ENCODE data around the gene ZNF474. TPM values are rescaled to one million over a fixed set of nuclear protein-coding genes. Genes with fewer than 3 reads are reported as not detected.

Gene ZNF474
- total RNA-seq, 3 donors from 2014 or later: 0.28 to 0.61 TPM; not detected in 1

DNA sequence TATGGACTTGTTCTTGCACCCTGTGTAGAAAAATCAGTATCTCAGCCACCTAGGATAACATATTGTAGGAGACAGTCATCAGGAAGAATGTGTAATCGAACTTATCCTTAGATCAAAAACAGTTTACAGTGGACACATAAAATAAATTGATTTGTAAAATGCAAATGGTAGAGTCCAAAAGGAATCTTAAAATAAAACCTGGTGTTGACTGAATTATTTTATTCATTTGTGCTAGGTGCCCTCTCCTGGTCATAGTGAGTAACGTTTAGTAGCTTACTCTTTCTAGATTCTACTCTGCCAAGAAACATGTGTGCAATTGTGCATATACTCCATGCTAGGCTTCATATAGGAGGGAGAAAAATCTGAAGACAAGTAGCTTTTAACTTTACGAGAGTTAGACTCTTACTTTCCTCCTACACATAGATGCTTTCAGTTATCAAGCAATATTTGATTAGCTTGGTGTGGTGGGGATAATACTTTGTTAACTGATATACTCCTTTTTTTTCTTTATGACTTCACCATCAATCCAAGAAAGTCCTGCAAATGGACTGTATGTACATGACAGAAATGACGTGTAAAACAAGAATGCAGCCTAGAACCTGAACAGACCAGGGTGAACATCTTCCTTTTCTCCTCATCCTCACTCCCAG is 27.6 kb upstream of the ZNF474 start:
- H3K9me3 ChIP-seq: no peaks in the 10 kb centered on the region
- DNase-seq (peak in 1 of 3 donors; percentile 14), ATAC-seq (peak; percentile 58)
- no peaks in the 10 kb centered on the region for H3K4me1 ChIP-seq (ENCODE audit: low read depth)
- no peak overlapping the region for H3K4me3 ChIP-seq
- TF ChIP-seq, protein P1, sequence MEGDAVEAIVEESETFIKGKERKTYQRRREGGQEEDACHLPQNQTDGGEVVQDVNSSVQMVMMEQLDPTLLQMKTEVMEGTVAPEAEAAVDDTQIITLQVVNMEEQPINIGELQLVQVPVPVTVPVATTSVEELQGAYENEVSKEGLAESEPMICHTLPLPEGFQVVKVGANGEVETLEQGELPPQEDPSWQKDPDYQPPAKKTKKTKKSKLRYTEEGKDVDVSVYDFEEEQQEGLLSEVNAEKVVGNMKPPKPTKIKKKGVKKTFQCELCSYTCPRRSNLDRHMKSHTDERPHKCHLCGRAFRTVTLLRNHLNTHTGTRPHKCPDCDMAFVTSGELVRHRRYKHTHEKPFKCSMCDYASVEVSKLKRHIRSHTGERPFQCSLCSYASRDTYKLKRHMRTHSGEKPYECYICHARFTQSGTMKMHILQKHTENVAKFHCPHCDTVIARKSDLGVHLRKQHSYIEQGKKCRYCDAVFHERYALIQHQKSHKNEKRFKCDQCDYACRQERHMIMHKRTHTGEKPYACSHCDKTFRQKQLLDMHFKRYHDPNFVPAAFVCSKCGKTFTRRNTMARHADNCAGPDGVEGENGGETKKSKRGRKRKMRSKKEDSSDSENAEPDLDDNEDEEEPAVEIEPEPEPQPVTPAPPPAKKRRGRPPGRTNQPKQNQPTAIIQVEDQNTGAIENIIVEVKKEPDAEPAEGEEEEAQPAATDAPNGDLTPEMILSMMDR (IDR thresholded peaks at IDR 0.05): peak; percentile 19
- intact Hi-C loops (cut with DNase I, micrococcal nuclease): no loop called here
- no peaks in the 10 kb centered on the region for H3K36me3 ChIP-seq (ENCODE audit: low read depth)

DNA sequence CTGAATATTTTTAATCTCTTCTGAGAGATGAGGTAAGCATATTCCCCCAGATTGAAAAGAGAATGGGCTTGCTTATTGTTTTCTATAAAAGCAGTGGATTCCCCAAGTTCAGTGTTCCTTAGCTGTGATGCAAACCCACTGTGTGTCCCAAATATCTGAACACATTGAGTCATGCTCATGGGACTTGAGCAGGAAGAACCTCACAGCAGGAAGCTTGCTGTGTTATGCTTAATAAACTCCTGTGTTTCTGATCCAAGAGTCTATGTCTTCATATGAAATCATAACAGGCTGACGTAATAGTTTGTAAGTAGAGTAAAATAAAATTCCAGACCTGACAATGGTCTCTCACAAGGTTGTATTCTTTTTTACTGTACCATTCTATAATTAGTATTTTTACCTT is 26.5 kb upstream of the ZNF474 start:
- ATAC-seq: no peak
- Histone ChIP-seq H3K4me1 (ENCODE audit: low read depth) (no peaks in the 10 kb centered on the region), H3K4me3 (no peak overlapping the region), H3K9me3 (no peaks in the 10 kb centered on the region), H3K36me3 (ENCODE audit: low read depth) (no peaks in the 10 kb centered on the region)
- no peak for DNase-seq
- TF ChIP-seq, protein P1 (IDR thresholded peaks at IDR 0.05): no peak
- intact Hi-C loops (cut with DNase I, micrococcal nuclease): no loop called here

DNA sequence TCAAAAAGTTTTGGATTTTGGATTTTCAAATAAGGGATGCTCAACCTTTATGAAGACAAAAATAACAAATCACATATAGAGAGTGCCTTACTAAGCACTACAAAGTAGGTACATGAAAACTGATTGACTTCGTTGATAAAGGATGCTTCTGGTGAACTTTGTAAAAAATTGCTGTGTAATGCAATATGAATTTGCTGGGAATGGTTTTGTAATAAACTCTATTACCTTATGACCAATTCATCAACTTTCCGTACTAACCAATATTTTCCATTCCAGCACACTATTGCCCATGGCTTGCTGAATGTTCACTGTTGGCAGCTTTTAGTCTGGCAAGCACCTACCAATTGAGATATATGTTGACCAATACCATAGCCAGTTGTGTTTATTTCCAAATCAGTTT is 23.4 kb upstream of the ZNF474 start:
- no peak for ATAC-seq
- intact Hi-C loops (cut with DNase I, micrococcal nuclease): no loop called here
- no peaks in the 10 kb centered on the region for H3K9me3 ChIP-seq
- no peaks in the 10 kb centered on the region for H3K36me3 ChIP-seq (ENCODE audit: low read depth)
- DNase-seq: no peak
- TF ChIP-seq, protein P1 (IDR thresholded peaks at IDR 0.05): no peak
- H3K4me3 ChIP-seq: no peak overlapping the region
- no peaks in the 10 kb centered on the region for H3K4me1 ChIP-seq (ENCODE audit: low read depth)

DNA sequence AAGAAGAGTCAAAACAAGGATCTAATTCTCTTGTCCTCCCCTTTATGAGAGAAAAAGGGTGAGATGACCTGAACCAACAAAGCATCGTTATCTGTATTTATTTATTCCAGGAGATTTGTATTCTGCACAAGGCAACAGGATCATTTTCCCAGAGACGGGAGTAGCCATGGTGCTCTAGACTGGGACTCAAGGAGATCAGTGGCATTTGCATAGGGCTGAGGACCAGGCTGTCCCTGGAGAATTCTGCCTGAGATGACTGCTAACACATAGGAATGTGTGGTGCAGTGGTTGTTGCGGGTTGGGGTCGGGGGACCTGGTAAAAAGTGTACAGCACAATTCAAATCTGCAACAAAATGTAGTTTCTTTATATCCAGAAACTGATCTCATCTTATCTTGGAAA is 22.3 kb upstream of the ZNF474 start:
- Histone ChIP-seq H3K36me3 (ENCODE audit: low read depth) (no peaks in the 10 kb centered on the region), H3K4me1 (ENCODE audit: low read depth) (no peaks in the 10 kb centered on the region), H3K4me3 (no peak overlapping the region), H3K9me3 (no peaks in the 10 kb centered on the region)
- DNase-seq (no peak), ATAC-seq (no peak)
- intact Hi-C loops (cut with DNase I, micrococcal nuclease): no loop called here
- TF ChIP-seq, protein P1 (IDR thresholded peaks at IDR 0.05): no peak

DNA sequence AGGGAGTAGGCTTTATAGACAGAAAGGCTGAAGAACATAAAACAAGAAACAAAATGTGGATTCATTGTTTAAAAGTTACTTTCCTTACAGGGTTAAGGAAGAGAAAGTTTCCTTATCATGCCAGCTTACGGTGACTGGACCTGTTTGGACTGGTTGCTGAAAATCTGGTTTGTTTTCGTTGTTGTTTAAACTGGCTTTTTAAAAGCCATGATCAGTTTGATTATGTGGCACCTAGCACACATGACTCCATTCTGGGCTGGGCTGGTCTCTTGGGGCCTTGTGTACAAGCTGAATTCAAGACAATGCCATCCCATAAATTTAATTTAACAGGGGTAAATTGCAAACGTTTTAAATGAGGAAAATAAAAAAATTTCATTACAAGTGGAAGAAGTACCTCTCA is 18.4 kb upstream of the ZNF474 start:
- no peaks in the 10 kb centered on the region for H3K4me1 ChIP-seq (ENCODE audit: low read depth)
- DNase-seq (no peak), ATAC-seq (peak; percentile 31)
- no peaks in the 10 kb centered on the region for H3K9me3 ChIP-seq
- no peaks in the 10 kb centered on the region for H3K36me3 ChIP-seq (ENCODE audit: low read depth)
- intact Hi-C loops (cut with DNase I, micrococcal nuclease): no loop called here
- TF ChIP-seq, protein P1 (IDR thresholded peaks at IDR 0.05): no peak
- H3K4me3 ChIP-seq: no peak overlapping the region

DNA sequence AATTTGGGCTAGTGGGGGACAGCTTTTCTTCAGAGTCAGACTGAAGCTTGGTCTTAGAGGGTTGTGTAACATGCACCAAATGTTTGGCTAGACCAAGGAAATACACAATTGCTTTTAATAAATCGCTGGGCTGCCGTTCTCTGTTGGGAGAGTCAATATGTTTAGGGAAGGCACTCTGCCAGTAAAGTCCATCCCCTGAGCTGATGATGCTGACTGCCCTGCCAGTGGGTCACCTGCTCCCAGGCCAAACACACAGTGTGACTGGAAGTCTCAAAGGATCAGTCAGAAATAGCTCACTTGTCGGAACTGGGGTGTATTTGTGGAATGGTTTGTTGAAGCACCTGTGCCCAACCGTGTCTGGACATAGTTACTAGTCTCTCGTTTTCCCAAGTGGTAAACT is 17.9 kb upstream of the ZNF474 start:
- ATAC-seq (no peak), DNase-seq (no peak)
- H3K4me1 ChIP-seq (ENCODE audit: low read depth): no peaks in the 10 kb centered on the region
- TF ChIP-seq, protein P1 (IDR thresholded peaks at IDR 0.05): no peak
- no peak overlapping the region for H3K4me3 ChIP-seq
- intact Hi-C loops (cut with DNase I, micrococcal nuclease): no loop called here
- no peaks in the 10 kb centered on the region for H3K9me3 ChIP-seq
- no peaks in the 10 kb centered on the region for H3K36me3 ChIP-seq (ENCODE audit: low read depth)

All from mucosa of descending colon (tissue), 3 donors.